GM06990 (cell line): ENCODE results near the gene ENOX2.

Experiments
- DNase-seq: peaks from one replicate; pipeline ENCODE4 v3.0.0-alpha.2; 2011; ENCODE audit not compliant: insufficient read length; ENCODE audit errors: extremely low read depth
- H3K27me3 ChIP-seq: replicated peaks from 2 replicates; pipeline ENCODE4 v1.6.0; 2011; ENCODE audit warnings: low read length; ENCODE audit not compliant: control insufficient read depth, insufficient read depth
- H3K36me3 ChIP-seq: 2 replicates; pipeline ENCODE4 v1.5.1; 2011; ENCODE audit warnings: low read length; ENCODE audit not compliant: control insufficient read depth, insufficient read depth
- H3K4me3 ChIP-seq: replicated peaks from 2 replicates; pipeline ENCODE4 v1.5.1; 2011; ENCODE audit warnings: low read depth, mild to moderate bottlenecking, control low read depth, low read length
- CTCF ChIP-seq: IDR thresholded peaks from 2 replicates; pipeline ENCODE4 v1.5.1; 2011; ENCODE audit warnings: low read length, control low read depth, mild to moderate bottlenecking, inconsistent platforms; ENCODE audit not compliant: insufficient read depth, poor library complexity, severe bottlenecking

ENOX2 gene

GRCh38 chrX:130772105-130772775 lies 130.8 kb downstream of the ENOX2 start:
- DNase-seq: no peak
- Histone ChIP-seq H3K4me3 (no peak overlapping the region), H3K27me3 (no peaks in the 10 kb centered on the region), H3K36me3 (no peaks in the 10 kb centered on the region)
- TF ChIP-seq CTCF: no peak

- TF ChIP-seq CTCF: no peak
- Histone ChIP-seq H3K36me3 (no peaks in the 10 kb centered on the region), H3K4me3 (no peak overlapping the region), H3K27me3 (no peaks in the 10 kb centered on the region)
- no peak for DNase-seq
Observed at GRCh38 chrX:130771648-130772047, 131.4 kb downstream of the ENOX2 start.

- Histone ChIP-seq H3K36me3 (no peaks in the 10 kb centered on the region), H3K27me3 (no peaks in the 10 kb centered on the region), H3K4me3 (no peak overlapping the region)
- no peak for DNase-seq
- TF ChIP-seq CTCF: no peak
Observed at GRCh38 chrX:130771230-130771629, 131.8 kb downstream of the ENOX2 start.

DNA sequence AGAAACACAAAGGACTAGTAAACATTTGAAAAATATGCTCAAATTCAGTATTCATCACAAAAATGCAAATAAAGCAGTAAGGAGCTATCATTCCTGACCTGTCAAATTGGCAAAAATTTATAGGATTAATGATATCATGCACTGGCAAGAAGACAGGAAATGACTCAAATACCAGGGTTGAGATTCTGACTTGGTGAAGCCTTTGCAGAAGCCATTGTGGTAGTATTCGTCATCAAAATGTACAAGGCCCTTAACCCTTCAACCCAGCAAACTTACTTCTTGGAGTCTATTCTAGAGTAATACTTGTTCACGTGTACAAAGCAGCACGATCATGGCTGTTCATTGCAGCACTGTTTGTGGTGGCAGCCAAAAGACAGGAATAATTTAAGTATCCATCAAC lies 132.4 kb downstream of the ENOX2 start:
- Histone ChIP-seq H3K4me3 (no peak overlapping the region), H3K36me3 (no peaks in the 10 kb centered on the region), H3K27me3 (no peaks in the 10 kb centered on the region)
- no peak for DNase-seq
- TF ChIP-seq CTCF: no peak

DNA sequence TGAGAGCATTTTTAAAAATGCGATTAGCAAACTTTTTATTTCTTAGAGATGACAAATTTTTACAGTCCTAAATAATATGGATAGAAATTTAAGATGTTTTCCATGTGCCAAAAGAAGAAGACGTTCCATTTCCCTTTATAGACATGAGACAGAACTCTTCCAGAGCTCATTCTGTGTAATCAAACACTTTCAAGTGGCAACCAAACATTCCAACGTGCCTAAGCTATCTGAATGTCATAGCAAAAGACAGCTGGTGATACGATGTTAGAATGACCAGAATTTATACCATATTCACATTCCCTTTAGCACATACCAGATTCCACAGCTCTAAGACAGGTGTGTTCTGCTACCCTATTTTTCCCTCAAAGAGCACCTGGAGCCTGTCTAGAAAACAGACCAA lies 133.2 kb downstream of the ENOX2 start:
- H3K27me3 ChIP-seq: no peaks in the 10 kb centered on the region
- no peak for TF ChIP-seq CTCF
- H3K36me3 ChIP-seq: no peaks in the 10 kb centered on the region
- H3K4me3 ChIP-seq: no peak overlapping the region
- no peak for DNase-seq

DNA sequence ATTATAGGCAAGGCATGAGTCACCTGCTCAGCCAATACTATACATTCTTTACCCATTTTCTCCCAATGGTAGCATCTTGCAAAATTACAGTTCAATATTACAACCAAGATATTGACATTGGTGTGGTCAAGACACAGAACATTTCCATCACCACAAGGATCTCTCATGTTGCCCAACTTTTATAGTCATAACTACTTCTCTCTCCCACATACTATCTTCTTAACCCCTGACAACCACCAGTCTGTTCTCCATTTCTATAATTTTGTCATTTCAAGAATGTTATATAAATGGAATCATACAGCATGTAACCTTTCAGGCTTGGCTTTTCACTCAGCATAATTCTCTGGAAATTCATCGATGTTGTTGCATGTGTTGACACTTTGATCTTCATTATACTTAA lies 144.9 kb downstream of the ENOX2 start:
- H3K4me3 ChIP-seq: no peak overlapping the region
- no peaks in the 10 kb centered on the region for H3K36me3 ChIP-seq
- no peaks in the 10 kb centered on the region for H3K27me3 ChIP-seq
- no peak for TF ChIP-seq CTCF
- no peak for DNase-seq
